Renal cortex interstitium (tissue), 11 donors: Measurements from ENCODE around the gene FOXK2. TPM values are rescaled to one million over a fixed set of nuclear protein-coding genes. Genes with fewer than 3 reads are reported as not detected.
A peak's percentile ranks its signal among the peaks of the same experiment; 100 is the strongest.
"Not testable (repeated sequence)": the region's sequence is repeated elsewhere in the genome, so short reads cannot be mapped to it uniquely, and the experiment has no call there.

Experiments
- DNase-seq, 11 donors: peaks; one replicate each; pipeline ENCODE4 v3.0.0-alpha.2; 2013; ENCODE audit warnings: low read depth in 9 of 11, low spot score in 4 of 11; ENCODE audit errors: extremely low read depth in 1 of 11
- polyA plus RNA-seq, 3 donors: library from polyadenylated mRNA; unstranded; fragments of 120-200 nt; gene quantifications; one replicate each; pipeline ENCODE4 v1.2.1, GENCODE V29; 2013; ENCODE audit not compliant: insufficient read length in 3 of 3

Gene FOXK2
- polyA plus RNA-seq, 3 donors, result 41.4 to 43.2 (median 42.3) TPM

- no peak for DNase-seq
These were observed 28.0 kb upstream of the FOXK2 start for GRCh38 chr17:82491533-82491932.

- DNase-seq, result no peak
These were observed 26.8 kb upstream of the FOXK2 start for GRCh38 chr17:82492643-82493225.

- DNase-seq, result no peak
These were observed 26.2 kb upstream of the FOXK2 start for GRCh38 chr17:82493226-82493781.

- DNase-seq, result peak; percentile 66 to 78 (median 73)
These were observed 25.1 kb upstream of the FOXK2 start for GRCh38 chr17:82494236-82495055.

- DNase-seq, result no peak
These were observed 23.5 kb upstream of the FOXK2 start for GRCh38 chr17:82495844-82496528.

GRCh38 chr17:82496529-82497434 is 22.8 kb upstream of the FOXK2 start:
- peak in 10 of 11 donors; percentile 80 to 93 (median 91) for DNase-seq

GRCh38 chr17:82497483-82498405 is 21.8 kb upstream of the FOXK2 start:
- peak in 6 of 11 donors; percentile 20 to 39 (median 27) for DNase-seq

GRCh38 chr17:82502207-82502606 is 17.3 kb upstream of the FOXK2 start:
- no peak for DNase-seq

- no peak for DNase-seq
These were observed 16.3 kb upstream of the FOXK2 start for GRCh38 chr17:82503094-82503727.

GRCh38 chr17:82503728-82504308 is 15.7 kb upstream of the FOXK2 start:
- DNase-seq, result no peak

- no peak for DNase-seq
These were observed 14.2 kb upstream of the FOXK2 start for GRCh38 chr17:82505296-82505695.

GRCh38 chr17:82506402-82506801 is 13.1 kb upstream of the FOXK2 start:
- not testable (repeated sequence) for DNase-seq

GRCh38 chr17:82507631-82508175 is 11.8 kb upstream of the FOXK2 start:
- DNase-seq, result no peak

GRCh38 chr17:82511642-82512041 is 7.9 kb upstream of the FOXK2 start:
- DNase-seq, result not testable (repeated sequence)

GRCh38 chr17:82513864-82514263 is 5.7 kb upstream of the FOXK2 start:
- DNase-seq, result not testable (repeated sequence)

- no peak for DNase-seq
These were observed 2.2 kb upstream of the FOXK2 start for GRCh38 chr17:82517230-82517865.
